ENCODE data around the gene STXBP1. TPM values are rescaled to one million over a fixed set of nuclear protein-coding genes. Genes with fewer than 3 reads are reported as not detected.

Gene STXBP1
- total and polyA plus RNA-seq, 2 donors: 13.7 to 28.9 TPM

DNA sequence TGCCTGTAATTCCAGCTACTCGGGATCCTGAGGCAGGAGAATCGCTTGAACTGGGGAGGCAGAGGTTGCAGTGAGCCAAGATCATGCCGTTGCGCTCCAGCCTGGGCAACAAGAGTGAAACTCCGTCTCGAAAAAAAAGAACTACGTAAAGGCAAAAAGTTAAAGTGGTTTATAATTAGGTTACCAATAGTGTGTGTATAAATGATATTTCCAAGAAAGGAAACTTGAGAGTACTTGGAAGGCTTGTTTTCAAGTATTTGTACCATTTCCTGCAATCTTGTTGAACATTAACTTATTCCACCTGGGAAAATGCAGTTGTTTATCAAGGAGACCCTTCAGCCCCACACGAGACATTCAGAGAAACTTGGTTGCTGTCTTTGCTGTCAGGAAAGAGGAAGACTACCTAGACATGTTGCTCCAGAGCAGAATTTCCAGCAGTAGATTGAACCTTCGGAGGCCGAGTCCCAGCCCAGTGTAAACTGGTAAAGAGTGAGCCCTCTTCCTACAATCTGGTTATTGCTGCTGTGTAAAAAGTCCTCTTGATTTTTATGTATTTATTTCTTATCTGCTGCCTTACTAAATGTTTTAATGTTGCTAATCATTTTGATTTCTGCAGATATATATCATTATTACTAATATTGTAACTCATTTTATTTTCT is 30.1 kb downstream of the STXBP1 start:
- Histone ChIP-seq H3K27ac (ENCODE audit: low read depth) (no peak overlapping the region), H3K36me3 (ENCODE audit: insufficient read depth) (no peaks in the 10 kb centered on the region), H3K4me3 (ENCODE audit: low read depth, low read length) (no peak overlapping the region), H3K4me1 (ENCODE audit: insufficient read depth) (no peaks in the 10 kb centered on the region)
- 60% methylated on average over 10 of the region's 10 CpGs for WGBS
- DNase-seq (ENCODE audit: extremely low spot score): no peak

DNA sequence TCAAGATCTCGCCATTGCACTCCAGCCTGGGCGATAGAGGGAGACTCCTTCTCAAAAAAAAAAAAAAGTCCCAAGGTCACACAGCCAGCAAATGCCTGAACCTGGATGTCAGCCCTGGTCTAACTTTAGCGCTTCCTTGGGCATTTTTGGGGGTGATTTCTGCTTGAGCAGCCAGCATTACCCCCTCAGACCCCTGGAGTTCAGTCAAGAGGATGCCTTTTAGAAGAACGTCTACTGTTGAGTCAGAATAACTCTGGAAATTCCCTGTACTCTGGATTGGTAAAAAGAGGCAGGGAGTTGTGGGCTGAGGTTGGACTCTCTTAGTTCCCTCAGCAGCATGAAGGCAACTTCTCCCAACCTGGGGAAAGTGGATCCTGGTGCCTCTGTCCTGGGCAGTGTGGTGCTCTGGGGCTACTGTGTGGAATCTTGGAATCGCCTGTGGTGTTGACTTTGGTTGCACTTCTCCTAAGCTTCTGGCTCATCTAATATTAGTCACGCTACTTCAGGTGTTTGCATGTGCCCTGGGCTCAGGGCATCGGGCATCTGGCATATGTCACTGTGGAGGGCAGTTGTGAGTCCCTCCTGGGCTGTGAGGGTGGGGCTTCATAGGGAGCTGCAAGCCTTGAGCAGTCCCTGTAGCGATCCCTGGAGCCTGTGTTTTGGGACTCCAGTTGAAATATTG is 32.2 kb downstream of the STXBP1 start:
- no peak overlapping the region for H3K27ac ChIP-seq (ENCODE audit: low read depth)
- 93% methylated on average over 8 of the region's 8 CpGs for WGBS
- DNase-seq (ENCODE audit: extremely low spot score): no peak
- no peaks in the 10 kb centered on the region for H3K4me1 ChIP-seq (ENCODE audit: insufficient read depth)
- no peak overlapping the region for H3K4me3 ChIP-seq (ENCODE audit: low read depth, low read length)
- no peaks in the 10 kb centered on the region for H3K36me3 ChIP-seq (ENCODE audit: insufficient read depth)

GRCh38 chr9:127644943-127645342 is 32.9 kb downstream of the STXBP1 start:
- Histone ChIP-seq H3K4me3 (ENCODE audit: low read depth, low read length) (no peak overlapping the region), H3K36me3 (ENCODE audit: insufficient read depth) (no peaks in the 10 kb centered on the region), H3K27ac (ENCODE audit: low read depth) (no peak overlapping the region), H3K4me1 (ENCODE audit: insufficient read depth) (no peaks in the 10 kb centered on the region)
- no peak for DNase-seq (ENCODE audit: extremely low spot score)
- 68% methylated on average over 4 of the region's 4 CpGs for WGBS

- no peak for DNase-seq (ENCODE audit: extremely low spot score)
- H3K4me3 ChIP-seq (ENCODE audit: low read depth, low read length): no peak overlapping the region
- 72% methylated on average over 3 of the region's 3 CpGs for whole genome bisulfite sequencing
Measured at GRCh38 chr9:127647451-127647850, 35.4 kb downstream of the STXBP1 start.

GRCh38 chr9:127650518-127650917 is 38.4 kb downstream of the STXBP1 start:
- H3K27ac ChIP-seq (ENCODE audit: low read depth): no peak overlapping the region
- 70% methylated on average over 3 of the region's 3 CpGs for WGBS
- no peak overlapping the region for H3K4me3 ChIP-seq (ENCODE audit: low read depth, low read length)
- no peaks in the 10 kb centered on the region for H3K36me3 ChIP-seq (ENCODE audit: insufficient read depth)
- DNase-seq (ENCODE audit: extremely low spot score): no peak
- H3K4me1 ChIP-seq (ENCODE audit: insufficient read depth): no peaks in the 10 kb centered on the region

More at GRCh38 chr9:127647451-127647850, 35.4 kb downstream of the STXBP1 start:
- Histone ChIP-seq H3K4me1 (ENCODE audit: insufficient read depth) (no peaks in the 10 kb centered on the region), H3K27ac (ENCODE audit: low read depth) (no peak overlapping the region), H3K36me3 (ENCODE audit: insufficient read depth) (no peaks in the 10 kb centered on the region)

GRCh38 chr9:127651697-127652610 is 39.9 kb downstream of the STXBP1 start:
- H3K4me1 ChIP-seq (ENCODE audit: insufficient read depth): no peaks in the 10 kb centered on the region
- no peak for DNase-seq (ENCODE audit: extremely low spot score)
- H3K27ac ChIP-seq (ENCODE audit: low read depth): no peak overlapping the region
- WGBS: 82% methylated on average over 9 of the region's 9 CpGs
- H3K36me3 ChIP-seq (ENCODE audit: insufficient read depth): no peaks in the 10 kb centered on the region
- no peak overlapping the region for H3K4me3 ChIP-seq (ENCODE audit: low read depth, low read length)

- Histone ChIP-seq H3K4me3 (ENCODE audit: low read depth, low read length) (no peak overlapping the region), H3K36me3 (ENCODE audit: insufficient read depth) (no peaks in the 10 kb centered on the region), H3K27ac (ENCODE audit: low read depth) (no peak overlapping the region), H3K4me1 (ENCODE audit: insufficient read depth) (no peaks in the 10 kb centered on the region)
- DNase-seq (ENCODE audit: extremely low spot score): no peak
- WGBS: 84% methylated on average over 3 of the region's 3 CpGs
Measured at GRCh38 chr9:127652733-127653132, 40.7 kb downstream of the STXBP1 start.

GRCh38 chr9:127654619-127655018 is 42.5 kb downstream of the STXBP1 start:
- no peak overlapping the region for H3K27ac ChIP-seq (ENCODE audit: low read depth)
- no peak for DNase-seq (ENCODE audit: extremely low spot score)
- no peaks in the 10 kb centered on the region for H3K4me1 ChIP-seq (ENCODE audit: insufficient read depth)
- H3K36me3 ChIP-seq (ENCODE audit: insufficient read depth): no peaks in the 10 kb centered on the region
- 79% methylated on average over 5 of the region's 5 CpGs for WGBS
- H3K4me3 ChIP-seq (ENCODE audit: low read depth, low read length): no peak overlapping the region

DNA sequence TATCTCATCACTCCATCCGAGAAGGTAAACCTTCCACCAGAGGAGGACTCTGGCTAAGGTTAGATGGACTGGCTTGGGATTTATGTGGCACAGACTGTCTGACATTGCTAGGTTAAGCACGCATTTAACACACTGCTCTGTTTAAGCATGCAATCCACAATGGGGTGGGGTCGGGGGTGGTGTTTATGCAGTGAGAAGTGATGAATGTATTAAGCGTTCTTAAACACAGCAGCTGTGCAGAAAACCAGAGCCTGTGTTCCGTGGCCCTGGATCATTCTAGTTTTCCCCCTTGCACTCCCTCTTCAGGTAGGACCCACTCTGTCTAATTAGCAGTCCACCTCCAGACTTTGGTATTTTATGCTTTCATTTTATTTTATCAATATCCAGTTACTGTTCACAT is 46.4 kb downstream of the STXBP1 start:
- Histone ChIP-seq H3K36me3 (ENCODE audit: insufficient read depth) (no peaks in the 10 kb centered on the region), H3K27ac (ENCODE audit: low read depth) (no peak overlapping the region), H3K4me3 (ENCODE audit: low read depth, low read length) (no peak overlapping the region), H3K4me1 (ENCODE audit: insufficient read depth) (no peaks in the 10 kb centered on the region)
- DNase-seq (ENCODE audit: extremely low spot score): no peak
- 80% methylated on average over 5 of the region's 5 CpGs for WGBS

GRCh38 chr9:127660886-127661741 is 49.0 kb downstream of the STXBP1 start:
- no peak for DNase-seq (ENCODE audit: extremely low spot score)
- no peaks in the 10 kb centered on the region for H3K4me1 ChIP-seq (ENCODE audit: insufficient read depth)
- 52% methylated on average over 13 of the region's 13 CpGs for WGBS
- H3K27ac ChIP-seq (ENCODE audit: low read depth): no peak overlapping the region
- H3K36me3 ChIP-seq (ENCODE audit: insufficient read depth): no peaks in the 10 kb centered on the region
- no peak overlapping the region for H3K4me3 ChIP-seq (ENCODE audit: low read depth, low read length)

- no peaks in the 10 kb centered on the region for H3K4me1 ChIP-seq (ENCODE audit: insufficient read depth)
- no peaks in the 10 kb centered on the region for H3K36me3 ChIP-seq (ENCODE audit: insufficient read depth)
- H3K4me3 ChIP-seq (ENCODE audit: low read depth, low read length): no peak overlapping the region
- no peak for DNase-seq (ENCODE audit: extremely low spot score)
- 78% methylated on average over 1 of the region's 1 CpG for WGBS
- no peak overlapping the region for H3K27ac ChIP-seq (ENCODE audit: low read depth)
Measured at GRCh38 chr9:127662617-127663016, 50.5 kb downstream of the STXBP1 start.

DNA sequence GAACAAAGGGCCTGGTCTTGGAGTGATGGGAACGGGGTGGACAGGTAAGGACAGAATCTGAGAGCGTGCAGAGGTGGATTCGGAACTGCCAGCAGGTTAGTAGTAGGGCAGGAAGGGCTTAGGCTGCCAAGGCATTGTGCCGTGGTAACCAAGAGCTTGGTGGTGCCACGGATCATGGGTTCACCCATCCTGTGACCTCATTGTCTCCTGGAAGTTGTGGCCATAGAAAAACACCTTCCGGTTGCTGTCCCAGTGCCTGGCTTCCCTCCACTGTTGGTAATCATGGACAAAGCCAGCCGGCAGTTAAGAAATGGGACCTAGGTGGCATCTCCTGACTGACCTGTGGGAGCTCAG is 52.2 kb downstream of the STXBP1 start:
- Histone ChIP-seq H3K4me3 (ENCODE audit: low read depth, low read length) (no peak overlapping the region), H3K4me1 (ENCODE audit: insufficient read depth) (no peaks in the 10 kb centered on the region), H3K27ac (ENCODE audit: low read depth) (no peak overlapping the region), H3K36me3 (ENCODE audit: insufficient read depth) (no peaks in the 10 kb centered on the region)
- no peak for DNase-seq (ENCODE audit: extremely low spot score)
- 95% methylated on average over 7 of the region's 7 CpGs for WGBS
